Thoracic aorta (tissue), 2 donors: ENCODE measurements around the gene MEGF11. TPM values are rescaled to one million over a fixed set of nuclear protein-coding genes. Genes with fewer than 3 reads are reported as not detected.
A peak's percentile ranks its signal among the peaks of the same experiment; 100 is the strongest.

Source experiments
- ATAC-seq: fragments of 150-250 bp; one replicate; pipeline ENCODE4 v1.8.0; 2017; ENCODE audit warnings: low read depth; ENCODE audit not compliant: insufficient number of reproducible peaks, low FRiP score
- DNase-seq: peaks from one replicate; pipeline ENCODE4 v3.0.0-alpha.2; 2020; ENCODE audit warnings: low spot score
- H3K27ac ChIP-seq, 2 donors: fragments of 200-600 bp; sonication (generic); 1 replicate in 1 of 2; 2 replicates in 1 of 2; pipeline ENCODE4 v1.5.1; 2016; ENCODE audit warnings: mild to moderate bottlenecking in 2 of 2, moderate library complexity in 2 of 2
- H3K27me3 ChIP-seq: fragments of 200-600 bp; sonication (generic); replicated peaks from 2 replicates; pipeline ENCODE4 v1.6.0; 2016; ENCODE audit warnings: mild to moderate bottlenecking; ENCODE audit not compliant: insufficient read depth
- H3K36me3 ChIP-seq: fragments of 200-600 bp; sonication (generic); one replicate; pipeline ENCODE4 v1.5.1; 2016
- H3K4me1 ChIP-seq, 2 donors: fragments of 200-600 bp; sonication (generic); 1 replicate in 1 of 2; 2 replicates in 1 of 2; pipeline versions ENCODE4 v1.5.1 to v1.6.0; 2016; ENCODE audit warnings: low read depth in 2 of 2, mild to moderate bottlenecking in 1 of 2; ENCODE audit not compliant: control insufficient read depth in 1 of 2
- H3K4me3 ChIP-seq: fragments of 200-600 bp; sonication (generic); 2 replicates; pipeline ENCODE4 v1.5.1; 2016; ENCODE audit warnings: mild to moderate bottlenecking
- H3K9me3 ChIP-seq: fragments of 200-600 bp; sonication (generic); 2 replicates; pipeline ENCODE4 v1.5.1; 2016
- total RNA-seq, 2 donors: library from RNA; depleted of rRNA; stranded (reverse); fragments of >200 nt; gene quantifications; one replicate each; pipeline versions ENCODE4 v1.1.0 to v1.2.3, GENCODE V29; 2016
- TF ChIP-seq, protein P1 (sequence below): fragments of 200-600 bp; sonication (generic); IDR thresholded peaks from one replicate; pipeline ENCODE4 v1.5.1; 2019; ENCODE audit warnings: antibody characterized with exemption

Gene MEGF11
- total RNA-seq, 2 donors from 2014 or later: not detected

DNA sequence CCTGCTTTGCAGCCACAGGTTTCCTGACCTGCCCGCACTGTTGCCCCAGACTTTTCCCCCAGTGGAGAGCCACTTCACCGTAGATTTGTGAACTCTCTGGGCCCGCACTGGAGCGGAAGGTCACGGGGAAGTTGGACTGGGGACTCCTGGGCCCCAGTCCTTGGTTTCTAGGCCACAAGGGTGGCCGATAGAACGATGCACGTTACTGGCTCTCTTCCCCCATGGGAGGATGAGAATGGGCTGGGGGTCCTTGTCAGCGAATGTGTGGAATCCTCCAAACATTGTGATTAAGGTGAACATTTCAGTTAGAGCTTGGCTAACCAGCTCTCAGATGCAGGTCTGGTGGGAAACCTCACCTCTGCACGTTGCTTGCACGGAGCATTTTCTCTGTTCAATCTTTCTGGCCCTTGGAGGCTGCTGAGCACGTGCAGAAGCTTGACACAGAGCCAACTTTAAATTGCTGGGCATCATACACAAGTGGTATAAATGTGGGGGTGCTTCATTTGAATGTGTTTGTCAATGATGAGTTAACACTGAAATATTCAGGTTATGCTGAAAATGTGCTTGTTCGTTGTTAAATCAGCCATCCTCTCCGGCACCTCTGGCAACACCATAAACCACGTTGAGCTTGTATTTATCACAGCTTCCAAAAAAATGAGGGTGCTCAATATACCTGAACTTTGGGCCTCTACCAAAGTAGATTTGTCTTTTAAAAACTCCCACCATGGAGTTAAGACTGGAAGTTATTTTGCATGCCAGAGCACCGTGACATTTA is 40.8 kb upstream of the MEGF11 start:
- peak overlapping the region; percentile 83 to 88 for H3K27ac ChIP-seq
- peak overlapping the region; percentile 88 for H3K4me3 ChIP-seq
- peaks cover 3% of the 10 kb centered on the region for H3K36me3 ChIP-seq
- TF ChIP-seq, protein P1, sequence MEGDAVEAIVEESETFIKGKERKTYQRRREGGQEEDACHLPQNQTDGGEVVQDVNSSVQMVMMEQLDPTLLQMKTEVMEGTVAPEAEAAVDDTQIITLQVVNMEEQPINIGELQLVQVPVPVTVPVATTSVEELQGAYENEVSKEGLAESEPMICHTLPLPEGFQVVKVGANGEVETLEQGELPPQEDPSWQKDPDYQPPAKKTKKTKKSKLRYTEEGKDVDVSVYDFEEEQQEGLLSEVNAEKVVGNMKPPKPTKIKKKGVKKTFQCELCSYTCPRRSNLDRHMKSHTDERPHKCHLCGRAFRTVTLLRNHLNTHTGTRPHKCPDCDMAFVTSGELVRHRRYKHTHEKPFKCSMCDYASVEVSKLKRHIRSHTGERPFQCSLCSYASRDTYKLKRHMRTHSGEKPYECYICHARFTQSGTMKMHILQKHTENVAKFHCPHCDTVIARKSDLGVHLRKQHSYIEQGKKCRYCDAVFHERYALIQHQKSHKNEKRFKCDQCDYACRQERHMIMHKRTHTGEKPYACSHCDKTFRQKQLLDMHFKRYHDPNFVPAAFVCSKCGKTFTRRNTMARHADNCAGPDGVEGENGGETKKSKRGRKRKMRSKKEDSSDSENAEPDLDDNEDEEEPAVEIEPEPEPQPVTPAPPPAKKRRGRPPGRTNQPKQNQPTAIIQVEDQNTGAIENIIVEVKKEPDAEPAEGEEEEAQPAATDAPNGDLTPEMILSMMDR: no peak
- no peaks in the 10 kb centered on the region for H3K9me3 ChIP-seq
- H3K27me3 ChIP-seq: no peaks in the 10 kb centered on the region
- H3K4me1 ChIP-seq: peaks cover 12 to 30% of the 10 kb centered on the region in 2 donors
- DNase-seq (no peak), ATAC-seq (peak; percentile 51)

DNA sequence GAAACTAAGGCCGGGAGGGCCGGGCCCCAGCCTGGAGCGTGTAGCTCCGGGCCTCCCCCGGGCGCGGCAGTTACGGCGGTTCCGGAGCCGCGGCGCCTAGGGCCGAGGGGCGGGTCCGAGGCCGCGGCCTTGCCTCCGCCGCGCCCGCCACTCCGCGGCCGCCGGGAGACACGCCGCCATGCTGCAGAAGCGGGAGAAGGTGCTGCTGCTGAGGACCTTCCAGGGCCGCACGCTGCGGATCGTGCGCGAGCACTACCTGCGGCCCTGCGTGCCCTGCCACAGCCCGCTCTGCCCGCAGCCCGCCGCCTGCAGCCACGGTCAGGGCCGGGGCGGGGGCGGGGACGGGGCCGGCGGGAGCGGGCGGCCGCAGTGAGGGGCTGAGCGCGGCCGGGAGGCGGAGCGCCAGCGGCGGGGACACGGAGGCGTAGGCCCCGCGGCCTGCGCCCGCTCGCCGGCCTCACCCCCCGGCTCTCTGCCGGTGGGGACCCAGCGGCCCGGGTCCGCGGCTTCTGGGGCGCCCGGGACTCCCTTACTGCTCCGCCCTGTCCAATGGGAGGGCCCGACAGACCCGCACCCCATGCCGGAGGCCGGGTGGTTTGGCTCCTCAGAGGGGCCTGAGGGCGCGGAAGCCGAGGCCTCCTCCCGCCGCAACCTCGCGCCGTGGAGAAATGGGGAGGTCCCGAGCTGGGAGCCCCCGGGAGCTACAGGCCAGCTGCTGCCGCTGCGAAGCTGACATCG is 40.0 kb upstream of the MEGF11 start, which contains the start of gene DIS3L:
Gene DIS3L (plus strand): TSS at position 150 of the 738 bp plus-strand sequence. CDS start 29 bp downstream, at position 179.
- Histone ChIP-seq H3K27me3 (no peaks in the 10 kb centered on the region), H3K4me1 (peaks cover 12 to 30% of the 10 kb centered on the region in 2 donors), H3K36me3 (peaks cover under 1% of the 10 kb centered on the region), H3K9me3 (no peaks in the 10 kb centered on the region), H3K4me3 (peak within 1 kb of the TSS; percentile 88), H3K27ac (peak within 1 kb of the TSS; percentile 83 to 88)
- DNase-seq: no peak
- ATAC-seq: peak; percentile 37
- TF ChIP-seq, protein P1: no peak

DNA sequence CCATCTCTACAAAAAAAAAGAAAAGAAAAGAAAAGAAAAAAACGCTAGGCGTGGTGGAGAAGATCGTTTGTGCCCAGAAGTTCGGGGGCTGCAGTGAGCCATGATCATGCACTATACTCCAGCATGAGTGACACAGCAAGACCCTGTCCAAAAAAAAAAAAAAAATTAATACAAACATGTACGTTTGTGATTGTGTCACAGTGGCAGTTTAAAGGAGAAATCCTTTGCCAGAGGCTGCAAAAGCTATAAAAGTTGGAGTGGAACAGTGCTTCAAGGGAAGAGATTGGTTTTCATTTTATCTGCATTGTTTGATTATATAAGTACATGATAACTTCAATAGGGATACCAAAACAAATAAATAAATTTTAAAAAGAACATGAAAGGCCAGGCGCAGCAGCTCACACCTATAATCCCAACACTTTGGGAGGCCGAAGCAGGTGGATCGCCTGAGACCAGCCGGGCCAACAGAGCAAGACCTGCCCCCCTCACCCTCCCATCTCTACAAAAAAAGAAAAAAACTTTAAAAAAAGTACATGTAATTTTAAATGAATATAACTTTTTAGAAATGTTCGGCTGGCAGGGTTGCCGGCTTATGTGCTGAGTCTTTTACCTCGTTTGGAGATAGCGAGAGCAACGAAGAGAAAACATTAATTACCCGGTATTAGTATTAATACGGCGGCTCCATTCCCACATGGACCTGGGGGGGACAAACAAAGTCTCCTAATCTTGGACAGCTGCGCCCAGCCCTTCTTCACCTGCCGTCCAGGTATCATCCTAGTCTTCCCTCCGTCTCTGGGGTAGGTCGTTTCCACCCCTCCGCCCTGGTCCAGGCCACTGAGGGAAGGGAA is 39.2 kb upstream of the MEGF11 start:
- no peak for ATAC-seq

DNA sequence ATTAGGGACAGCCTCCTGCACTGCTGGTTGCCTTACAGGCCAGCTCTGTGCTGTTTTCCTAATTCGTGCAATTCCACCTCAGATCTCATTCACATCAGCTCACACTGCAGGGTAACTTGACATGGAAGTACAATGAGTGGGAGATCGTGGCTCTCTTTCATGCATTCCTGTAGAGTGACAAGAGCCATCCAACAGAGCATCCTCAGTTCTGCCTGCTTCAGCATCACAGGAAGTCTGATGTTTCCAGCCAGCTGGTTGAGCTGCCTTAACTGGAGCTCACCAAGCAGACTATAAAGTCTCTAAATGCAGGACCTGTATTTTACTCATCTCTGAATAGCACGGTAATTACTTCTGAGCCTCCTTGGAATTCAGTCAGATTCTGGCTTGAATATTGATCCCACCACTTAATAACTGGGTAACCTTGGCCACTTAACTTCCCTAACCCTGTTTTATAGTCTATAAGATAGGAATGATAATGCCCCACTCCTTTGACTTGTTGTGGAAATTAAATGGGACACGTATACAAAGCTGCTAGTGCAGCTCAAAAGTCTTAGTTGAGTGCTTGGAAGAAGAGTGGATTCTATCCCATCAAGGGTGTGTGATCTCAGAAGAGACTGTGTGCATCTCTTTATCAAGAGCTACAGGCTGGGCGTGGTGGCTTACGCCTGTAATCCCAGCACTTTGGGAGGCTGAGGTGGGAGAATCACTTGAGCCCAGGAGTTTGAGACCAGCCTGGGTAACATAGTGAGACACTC is 38.4 kb upstream of the MEGF11 start:
- H3K36me3 ChIP-seq: no peaks in the 10 kb centered on the region
- H3K9me3 ChIP-seq: no peaks in the 10 kb centered on the region
- H3K4me1 ChIP-seq: peaks cover 12 to 30% of the 10 kb centered on the region in 2 donors
- TF ChIP-seq, protein P1: no peak
- peak overlapping the region; percentile 88 for H3K4me3 ChIP-seq
- H3K27ac ChIP-seq: peak overlapping the region; percentile 83 to 88
- DNase-seq (no peak), ATAC-seq (no peak)
- H3K27me3 ChIP-seq: no peaks in the 10 kb centered on the region

More for the DNA sequence above, 39.2 kb upstream of the MEGF11 start:
- Histone ChIP-seq H3K27me3 (no peaks in the 10 kb centered on the region), H3K4me1 (peaks cover 12 to 30% of the 10 kb centered on the region in 2 donors), H3K27ac (peak overlapping the region; percentile 83 to 88), H3K36me3 (no peaks in the 10 kb centered on the region), H3K4me3 (peak overlapping the region; percentile 88), H3K9me3 (no peaks in the 10 kb centered on the region)
- no peak for DNase-seq
- TF ChIP-seq, protein P1: no peak
